Measurements from ENCODE around the gene GRSF1.

DNA sequence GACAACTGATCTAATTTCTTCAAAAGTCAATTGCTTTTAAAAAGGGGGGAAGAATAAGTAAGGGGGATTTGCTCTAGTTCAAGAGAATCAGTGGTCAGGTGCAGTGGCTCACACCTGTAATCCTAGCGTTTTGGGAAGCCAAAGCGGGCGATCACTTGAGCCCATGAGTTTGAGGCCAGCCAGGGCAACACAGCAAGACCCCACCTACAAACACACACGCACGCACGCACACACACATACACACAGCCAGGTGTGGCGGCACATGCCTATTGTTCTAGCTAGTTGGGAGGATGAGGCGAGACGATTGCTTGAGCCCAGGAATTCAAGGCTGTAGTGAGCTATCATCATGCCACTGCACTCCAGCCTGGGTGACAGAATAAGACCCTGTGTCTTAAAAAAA lies 9.6 kb downstream of the GRSF1 start:
- no peak for TF ChIP-seq OSR1 (CRISPR knock-in tag; IDR thresholded peaks at IDR 0.05)
- TF ChIP-seq, protein P1, sequence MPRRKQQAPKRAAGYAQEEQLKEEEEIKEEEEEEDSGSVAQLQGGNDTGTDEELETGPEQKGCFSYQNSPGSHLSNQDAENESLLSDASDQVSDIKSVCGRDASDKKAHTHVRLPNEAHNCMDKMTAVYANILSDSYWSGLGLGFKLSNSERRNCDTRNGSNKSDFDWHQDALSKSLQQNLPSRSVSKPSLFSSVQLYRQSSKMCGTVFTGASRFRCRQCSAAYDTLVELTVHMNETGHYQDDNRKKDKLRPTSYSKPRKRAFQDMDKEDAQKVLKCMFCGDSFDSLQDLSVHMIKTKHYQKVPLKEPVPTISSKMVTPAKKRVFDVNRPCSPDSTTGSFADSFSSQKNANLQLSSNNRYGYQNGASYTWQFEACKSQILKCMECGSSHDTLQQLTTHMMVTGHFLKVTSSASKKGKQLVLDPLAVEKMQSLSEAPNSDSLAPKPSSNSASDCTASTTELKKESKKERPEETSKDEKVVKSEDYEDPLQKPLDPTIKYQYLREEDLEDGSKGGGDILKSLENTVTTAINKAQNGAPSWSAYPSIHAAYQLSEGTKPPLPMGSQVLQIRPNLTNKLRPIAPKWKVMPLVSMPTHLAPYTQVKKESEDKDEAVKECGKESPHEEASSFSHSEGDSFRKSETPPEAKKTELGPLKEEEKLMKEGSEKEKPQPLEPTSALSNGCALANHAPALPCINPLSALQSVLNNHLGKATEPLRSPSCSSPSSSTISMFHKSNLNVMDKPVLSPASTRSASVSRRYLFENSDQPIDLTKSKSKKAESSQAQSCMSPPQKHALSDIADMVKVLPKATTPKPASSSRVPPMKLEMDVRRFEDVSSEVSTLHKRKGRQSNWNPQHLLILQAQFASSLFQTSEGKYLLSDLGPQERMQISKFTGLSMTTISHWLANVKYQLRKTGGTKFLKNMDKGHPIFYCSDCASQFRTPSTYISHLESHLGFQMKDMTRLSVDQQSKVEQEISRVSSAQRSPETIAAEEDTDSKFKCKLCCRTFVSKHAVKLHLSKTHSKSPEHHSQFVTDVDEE (CRISPR knock-in tag; IDR thresholded peaks at IDR 0.05), result no peak
- TF ChIP-seq RARB (CRISPR knock-in tag; IDR thresholded peaks at IDR 0.05), result no peak
- TF ChIP-seq ZFP3 (CRISPR knock-in tag; IDR thresholded peaks at IDR 0.05), result no peak
- no peak for TF ChIP-seq ZFP30 (CRISPR knock-in tag; IDR thresholded peaks at IDR 0.05)
- TF ChIP-seq, protein P2, sequence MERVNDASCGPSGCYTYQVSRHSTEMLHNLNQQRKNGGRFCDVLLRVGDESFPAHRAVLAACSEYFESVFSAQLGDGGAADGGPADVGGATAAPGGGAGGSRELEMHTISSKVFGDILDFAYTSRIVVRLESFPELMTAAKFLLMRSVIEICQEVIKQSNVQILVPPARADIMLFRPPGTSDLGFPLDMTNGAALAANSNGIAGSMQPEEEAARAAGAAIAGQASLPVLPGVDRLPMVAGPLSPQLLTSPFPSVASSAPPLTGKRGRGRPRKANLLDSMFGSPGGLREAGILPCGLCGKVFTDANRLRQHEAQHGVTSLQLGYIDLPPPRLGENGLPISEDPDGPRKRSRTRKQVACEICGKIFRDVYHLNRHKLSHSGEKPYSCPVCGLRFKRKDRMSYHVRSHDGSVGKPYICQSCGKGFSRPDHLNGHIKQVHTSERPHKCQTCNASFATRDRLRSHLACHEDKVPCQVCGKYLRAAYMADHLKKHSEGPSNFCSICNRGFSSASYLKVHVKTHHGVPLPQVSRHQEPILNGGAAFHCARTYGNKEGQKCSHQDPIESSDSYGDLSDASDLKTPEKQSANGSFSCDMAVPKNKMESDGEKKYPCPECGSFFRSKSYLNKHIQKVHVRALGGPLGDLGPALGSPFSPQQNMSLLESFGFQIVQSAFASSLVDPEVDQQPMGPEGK (CRISPR knock-in tag; IDR thresholded peaks at IDR 0.05; ENCODE audit: borderline replicate concordance), result no peak
- TF ChIP-seq PPARA (CRISPR knock-in tag; IDR thresholded peaks at IDR 0.05; ENCODE audit: borderline replicate concordance), result no peak
- no peak for TF ChIP-seq CSDC2 (CRISPR knock-in tag; IDR thresholded peaks at IDR 0.05)

Data from SK-N-SH treated with all-trans-retinoic acid at 6 μM for 48 hours (cell line).